GM23248 (cell line): ENCODE measurements around the gene CTNNA2.

Experiments used
- EZH2 ChIP-seq: fragments of 200-600 bp; sonication (generic); IDR thresholded peaks from 2 replicates; pipeline ENCODE4 v1.6.1; 2018; ENCODE audit warnings: antibody characterized with exemption, mild to moderate bottlenecking; ENCODE audit not compliant: insufficient read depth, poor library complexity, severe bottlenecking
- EZH2phosphoT487 ChIP-seq: fragments of 200-600 bp; sonication (generic); IDR thresholded peaks from 2 replicates; pipeline ENCODE4 v1.6.1; 2018; ENCODE audit warnings: antibody characterized with exemption, moderate library complexity, mild to moderate bottlenecking, low read depth; ENCODE audit not compliant: insufficient read depth

DNA sequence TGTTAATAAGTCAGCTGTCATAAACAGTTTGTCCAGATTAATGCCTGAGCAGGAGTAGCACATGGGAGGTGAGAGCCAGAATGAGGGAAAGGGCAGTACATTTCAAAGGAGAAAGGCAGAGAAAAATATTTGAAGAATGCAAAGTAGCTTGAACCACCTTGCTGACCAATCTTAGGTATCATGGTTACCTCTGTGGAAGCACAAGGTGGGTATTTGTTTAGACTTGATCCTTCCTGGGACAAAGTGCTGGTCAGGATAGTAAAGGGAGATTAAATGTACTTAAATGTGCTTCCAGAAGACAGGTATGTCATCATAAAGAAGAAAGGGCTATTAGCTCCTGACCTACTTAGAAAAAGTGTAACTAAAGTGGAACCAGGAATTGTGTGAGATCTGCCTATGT is 686.7 kb downstream of the CTNNA2 start:
- TF ChIP-seq EZH2 (no peak), EZH2phosphoT487 (no peak)
